ENCODE data around the gene SAA2.
"Not testable (repeated sequence)": the region's sequence is repeated elsewhere in the genome, so short reads cannot be mapped to it uniquely, and the experiment has no call there.

The SAA2 gene

GRCh38 chr11:18246379-18247190 is 1.9 kb downstream of the SAA2 start:
- DNase-seq = not testable (repeated sequence)

DNA sequence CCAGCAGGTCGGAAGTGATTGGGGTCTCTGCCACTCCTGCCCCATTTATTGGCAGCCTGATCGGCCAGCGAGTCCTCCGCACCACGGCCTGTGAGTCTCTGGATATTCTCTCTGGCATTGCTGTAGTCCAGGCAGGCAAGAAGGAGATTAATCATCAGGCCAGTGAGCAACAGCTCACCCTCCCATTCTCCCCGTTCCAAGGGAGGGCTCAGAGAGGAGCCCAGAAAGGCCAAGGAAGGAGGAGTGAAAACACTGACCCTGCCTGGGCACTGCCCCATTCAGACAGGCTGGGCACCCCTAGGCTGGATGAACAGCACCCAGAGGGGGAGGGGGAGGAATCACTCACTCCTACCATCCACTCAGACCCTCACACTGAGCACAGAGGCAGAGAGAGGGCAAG is 3.1 kb downstream of the SAA2 start:
- no peak for DNase-seq

DNA sequence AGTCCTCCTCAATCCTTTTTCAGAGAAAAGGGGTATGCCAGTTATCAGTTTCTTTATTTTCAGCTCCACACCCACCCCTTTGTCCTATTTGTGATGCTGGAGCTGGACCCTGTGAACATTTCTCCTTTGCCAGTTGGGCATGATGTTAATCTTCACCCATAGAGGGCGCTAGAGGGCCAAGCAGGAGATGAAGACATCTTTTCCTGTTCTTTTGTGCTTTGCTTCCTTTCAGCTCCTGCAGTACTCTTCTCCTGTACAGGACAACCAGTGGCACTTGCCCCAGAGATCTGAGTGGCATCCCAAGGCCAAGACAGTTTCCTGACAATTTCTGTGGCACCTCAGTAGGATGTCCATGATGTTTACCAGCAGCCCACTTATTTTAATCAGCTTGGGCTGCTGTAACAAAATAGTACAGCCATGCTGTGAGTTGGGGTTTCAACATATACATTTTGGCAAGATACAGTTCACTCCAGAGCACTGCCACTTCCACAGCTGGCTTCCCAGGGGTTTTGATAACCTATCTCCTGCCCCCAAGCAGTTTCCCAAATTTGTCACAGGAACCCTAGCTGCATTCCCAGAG is 4.6 kb downstream of the SAA2 start:
- DNase-seq = peak; percentile 34

GRCh38 chr11:18239655-18240054 is 8.8 kb downstream of the SAA2 start:
- no peak for DNase-seq

- DNase-seq = no peak
Observed at GRCh38 chr11:18236664-18237356, 11.7 kb downstream of the SAA2 start, which contains the start of gene SAA4. Gene SAA4, minus strand, starts transcription at chr11:18236802. Its CDS starts 876 bp downstream, at chr11:18235926.

DNA sequence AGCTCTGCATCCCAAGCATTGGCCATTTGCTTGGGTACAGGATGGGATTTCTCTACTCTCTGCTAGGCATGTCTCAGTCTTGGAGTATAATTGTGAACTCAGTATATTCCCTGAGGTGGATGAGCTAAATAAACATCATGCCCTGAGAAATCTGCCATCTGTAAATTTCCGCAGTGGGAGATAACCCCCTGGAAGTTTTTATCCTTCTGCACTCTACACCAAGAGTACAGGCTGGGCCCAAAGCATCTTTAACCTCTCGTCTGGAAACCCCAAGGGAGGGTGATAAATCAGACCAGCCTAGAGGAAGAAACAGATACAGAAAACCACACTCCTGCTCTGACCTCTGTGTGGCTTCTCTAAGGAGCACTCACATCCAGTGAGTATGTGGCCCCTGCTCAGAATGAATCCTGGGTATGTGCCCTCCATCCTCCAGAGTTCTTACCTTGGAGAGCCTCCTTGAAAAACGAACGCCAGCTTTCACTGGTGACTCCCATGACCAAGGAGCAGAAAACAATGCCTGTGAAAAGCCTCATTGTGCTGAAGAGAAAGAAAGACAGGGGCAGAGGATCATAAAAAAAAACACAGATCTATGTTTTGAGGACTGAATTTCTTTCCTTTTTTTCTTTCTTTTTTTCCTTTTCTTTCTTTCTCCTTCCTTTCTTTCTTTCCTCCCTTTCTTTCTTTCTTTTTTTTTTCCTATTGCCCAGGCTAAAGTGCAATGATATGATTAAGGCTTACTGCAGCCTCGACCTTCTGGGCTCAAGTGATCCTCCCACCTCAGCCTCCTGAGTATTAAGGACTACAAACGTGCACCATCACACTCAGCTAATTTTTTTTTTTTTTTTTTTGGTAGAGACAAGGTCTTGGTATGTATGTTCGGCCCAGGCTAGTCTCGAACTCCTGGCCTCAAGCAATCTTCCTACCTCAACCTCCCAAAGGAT is 12.8 kb downstream of the SAA2 start:
- no peak for DNase-seq

DNA sequence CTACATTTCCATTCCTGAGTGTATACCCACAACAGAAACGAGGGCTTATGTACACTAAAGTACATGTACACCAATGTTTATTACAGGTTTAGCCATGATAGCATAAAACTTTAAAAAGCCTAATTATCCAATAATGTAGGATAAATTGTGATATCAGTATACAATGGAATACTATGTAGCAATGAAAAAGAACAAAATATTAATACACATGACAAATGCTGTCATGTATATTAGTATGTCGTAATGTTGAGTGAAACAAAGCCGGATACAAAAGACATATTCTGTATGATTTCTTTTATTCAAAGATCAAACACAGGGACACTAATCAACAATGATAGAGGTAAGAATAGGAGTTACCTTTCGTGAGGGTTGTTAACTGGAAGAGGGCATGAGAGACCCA is 14.6 kb downstream of the SAA2 start:
- DNase-seq = no peak

GRCh38 chr11:18230859-18231258 is 17.6 kb downstream of the SAA2 start:
- DNase-seq = no peak

- DNase-seq = no peak
Observed at GRCh38 chr11:18229501-18229900, 19.0 kb downstream of the SAA2 start.

DNA sequence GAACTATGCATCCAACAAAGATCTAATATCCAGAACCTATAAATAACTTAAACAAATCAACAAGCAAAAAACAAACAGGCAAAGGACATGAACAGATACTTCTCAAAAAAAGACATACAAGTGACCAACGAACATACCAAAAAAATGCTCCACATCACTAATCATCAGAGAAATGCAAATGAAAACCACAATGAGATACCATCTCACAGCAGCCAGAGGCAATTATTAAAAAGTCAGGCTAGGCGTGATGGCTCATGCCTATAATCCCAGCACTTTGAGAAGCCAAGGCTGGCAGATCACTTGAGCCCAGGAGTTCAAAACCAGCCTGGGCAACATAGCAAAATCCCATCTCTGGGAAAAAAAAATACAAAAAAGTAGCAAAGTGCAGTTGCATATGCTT is 22.6 kb downstream of the SAA2 start:
- DNase-seq = no peak

DNA sequence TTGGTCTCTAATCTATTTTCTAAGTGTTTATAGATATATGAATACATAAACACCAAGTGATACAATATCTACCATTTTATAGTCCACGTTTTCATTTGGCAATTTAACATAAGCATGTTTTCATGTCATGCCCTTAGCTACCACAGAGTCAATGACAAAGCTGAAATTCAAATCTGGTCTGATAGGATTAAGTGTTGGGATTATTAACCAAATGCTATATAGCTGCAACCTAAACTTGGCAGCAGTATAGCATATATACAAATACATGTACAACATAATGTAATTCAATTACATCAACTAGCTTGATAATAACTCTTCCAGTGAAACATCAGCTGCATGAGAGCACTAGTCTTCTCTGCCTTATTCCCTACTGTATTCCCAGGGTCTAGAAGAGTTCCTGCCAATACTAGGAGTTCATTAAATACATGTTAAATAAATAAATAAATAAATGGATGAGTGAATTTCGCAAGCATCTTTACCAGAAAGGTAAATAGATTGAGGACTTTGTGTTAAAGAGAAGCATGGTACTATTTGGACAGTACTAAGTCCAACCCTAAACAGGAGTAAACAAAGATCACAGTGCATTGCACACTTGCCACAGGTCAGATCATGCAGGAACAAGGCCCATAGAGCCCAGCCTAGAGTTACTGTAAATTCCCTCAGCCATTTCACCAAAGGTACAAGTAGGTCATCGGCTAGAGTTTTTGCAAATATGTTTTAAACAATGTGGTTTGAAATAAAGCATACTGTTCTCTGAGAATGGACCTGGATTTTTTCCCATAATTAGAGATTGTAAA is 24.7 kb downstream of the SAA2 start:
- no peak for DNase-seq

- DNase-seq = no peak
Observed at GRCh38 chr11:18222814-18223421, 25.6 kb downstream of the SAA2 start.

GRCh38 chr11:18221274-18221876 is 27.1 kb downstream of the SAA2 start:
- DNase-seq = no peak

DNA sequence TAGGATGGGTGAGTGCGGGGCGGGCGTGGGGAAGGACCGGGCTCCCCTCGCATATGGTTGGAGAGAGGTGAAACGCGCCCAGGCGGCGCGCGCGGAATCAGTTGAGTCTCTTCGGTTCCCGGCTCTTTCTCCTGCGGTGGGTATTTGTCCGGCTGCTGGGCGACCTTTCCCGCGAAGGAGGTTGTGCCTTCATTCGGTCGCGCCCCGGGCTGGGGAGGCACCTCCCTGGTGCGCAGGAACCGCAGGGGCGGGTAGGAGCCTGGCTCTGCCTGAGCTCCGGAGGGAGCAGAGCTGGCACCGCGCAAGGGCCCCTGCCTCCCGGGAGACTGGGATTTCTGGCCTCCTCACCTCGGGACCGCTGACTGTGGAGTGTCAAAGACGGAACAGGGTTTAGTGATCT is 39.4 kb downstream of the SAA2 start:
- DNase-seq = no peak

DNA sequence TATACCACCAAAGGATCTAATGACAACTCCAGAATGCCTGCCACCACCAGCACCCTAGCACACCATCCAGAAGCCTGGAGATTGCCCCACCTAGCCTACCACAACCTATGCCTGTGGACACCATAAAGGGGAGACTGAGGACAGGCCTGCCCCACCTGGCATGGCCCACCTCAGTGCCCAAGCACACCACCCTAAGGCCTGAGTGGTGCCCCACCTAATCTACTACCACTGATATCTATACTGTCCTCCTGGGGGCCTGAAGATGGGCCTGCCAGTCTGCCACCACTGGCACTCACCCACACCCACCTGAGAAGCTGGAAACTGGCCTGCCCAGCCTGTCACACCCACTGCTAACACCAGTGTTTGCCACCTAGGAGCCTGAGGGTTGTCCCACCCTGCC is 43.7 kb downstream of the SAA2 start:
- DNase-seq = no peak

- DNase-seq = no peak
Observed at GRCh38 chr11:18204220-18204619, 44.2 kb downstream of the SAA2 start.

DNA sequence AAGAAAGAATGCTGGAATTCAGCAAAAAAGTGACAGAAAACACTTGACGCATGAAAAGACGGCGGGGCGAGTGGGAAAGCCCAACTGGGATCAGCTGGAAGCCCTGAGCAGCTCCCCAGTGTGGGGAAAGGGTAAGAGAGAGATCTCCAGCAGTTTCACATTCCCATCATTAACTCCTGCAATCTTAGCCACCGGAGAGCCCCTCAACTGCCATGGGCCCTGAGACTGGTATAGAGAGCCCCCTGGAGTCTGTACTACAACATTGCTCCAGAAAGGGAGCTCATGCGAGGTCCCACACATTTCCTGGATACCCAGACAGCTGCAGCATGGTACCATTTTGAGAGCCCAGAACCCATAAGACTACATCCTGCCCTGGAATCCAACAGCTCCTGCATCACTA is 44.7 kb downstream of the SAA2 start:
- DNase-seq = no peak

DNA sequence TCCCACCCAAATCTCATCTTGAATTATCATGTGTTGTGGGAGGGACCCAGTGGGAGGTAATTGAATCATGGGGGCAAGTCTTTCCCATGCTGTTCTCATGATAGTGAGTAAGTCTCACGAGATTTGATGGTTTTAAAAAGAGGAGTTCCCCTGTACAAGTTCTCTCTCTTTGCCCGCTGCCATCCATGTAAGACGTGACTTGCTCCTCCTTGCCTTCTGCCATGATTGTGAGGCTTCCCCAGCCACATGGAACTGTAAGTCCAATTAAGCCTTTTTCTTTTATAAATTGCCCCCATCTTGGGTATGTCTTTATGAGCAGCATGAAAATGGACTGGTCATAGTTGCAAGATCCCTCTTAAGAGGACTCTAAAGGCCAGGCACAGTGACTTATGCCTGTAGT is 50.7 kb downstream of the SAA2 start:
- not testable (repeated sequence) for DNase-seq

- no peak for DNase-seq
Observed at GRCh38 chr11:18196532-18196931, 51.9 kb downstream of the SAA2 start.
